Nephron (organoid): ENCODE results near the gene KCNQ1.

Source experiments
- H3K27ac Mint-ChIP-seq, 3 experiments: 2 replicates each; pipeline ENCODE4 v1.8.0; 2020; ENCODE audit warnings: mixed read lengths in 3 of 3, mild to moderate bottlenecking in 2 of 3, moderate library complexity in 1 of 3
- H3K27me3 Mint-ChIP-seq: 2 replicates; pipeline ENCODE4 v1.8.0; 2021; ENCODE audit warnings: low read depth, mild to moderate bottlenecking, moderate library complexity, mixed read lengths
- H3K36me3 Mint-ChIP-seq: 2 replicates; pipeline ENCODE4 v1.8.0; 2020; ENCODE audit warnings: low read depth, mixed read lengths
- H3K4me1 Mint-ChIP-seq: 2 replicates; pipeline ENCODE4 v1.8.0; 2020; ENCODE audit warnings: mixed read lengths
- H3K4me3 Mint-ChIP-seq, 3 experiments: 2 replicates each; pipeline ENCODE4 v1.8.0; 2020; ENCODE audit warnings: mild to moderate bottlenecking in 3 of 3, mixed read lengths in 3 of 3, moderate library complexity in 2 of 3
- H3K9me3 Mint-ChIP-seq: 2 replicates; pipeline ENCODE4 v1.8.0; 2020; ENCODE audit warnings: mixed read lengths
- TF ChIP-seq, protein P1 (sequence below), 3 experiments: fragments of 200-600 bp; sonication (generic); IDR thresholded peaks; one replicate each; pipeline ENCODE4 v1.5.0; 2021; ENCODE audit warnings: antibody characterized with exemption in 3 of 3; ENCODE audit not compliant: unreplicated experiment in 3 of 3

KCNQ1 gene

GRCh38 chr11:2806351-2807024 is 361.7 kb downstream of the KCNQ1 start:
- peak overlapping the region; percentile 70 to 93 (median 80) for H3K27ac Mint-ChIP-seq
- TF ChIP-seq, protein P1, sequence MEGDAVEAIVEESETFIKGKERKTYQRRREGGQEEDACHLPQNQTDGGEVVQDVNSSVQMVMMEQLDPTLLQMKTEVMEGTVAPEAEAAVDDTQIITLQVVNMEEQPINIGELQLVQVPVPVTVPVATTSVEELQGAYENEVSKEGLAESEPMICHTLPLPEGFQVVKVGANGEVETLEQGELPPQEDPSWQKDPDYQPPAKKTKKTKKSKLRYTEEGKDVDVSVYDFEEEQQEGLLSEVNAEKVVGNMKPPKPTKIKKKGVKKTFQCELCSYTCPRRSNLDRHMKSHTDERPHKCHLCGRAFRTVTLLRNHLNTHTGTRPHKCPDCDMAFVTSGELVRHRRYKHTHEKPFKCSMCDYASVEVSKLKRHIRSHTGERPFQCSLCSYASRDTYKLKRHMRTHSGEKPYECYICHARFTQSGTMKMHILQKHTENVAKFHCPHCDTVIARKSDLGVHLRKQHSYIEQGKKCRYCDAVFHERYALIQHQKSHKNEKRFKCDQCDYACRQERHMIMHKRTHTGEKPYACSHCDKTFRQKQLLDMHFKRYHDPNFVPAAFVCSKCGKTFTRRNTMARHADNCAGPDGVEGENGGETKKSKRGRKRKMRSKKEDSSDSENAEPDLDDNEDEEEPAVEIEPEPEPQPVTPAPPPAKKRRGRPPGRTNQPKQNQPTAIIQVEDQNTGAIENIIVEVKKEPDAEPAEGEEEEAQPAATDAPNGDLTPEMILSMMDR (IDR thresholded peaks at IDR 0.05; ENCODE audit: unreplicated experiment in 3 of 3): no peak
- peaks cover 6% of the 10 kb centered on the region for H3K27me3 Mint-ChIP-seq
- H3K36me3 Mint-ChIP-seq: no peaks in the 10 kb centered on the region
- peaks cover 12% of the 10 kb centered on the region for H3K9me3 Mint-ChIP-seq
- H3K4me3 Mint-ChIP-seq: no peak overlapping the region
- peaks cover 54% of the 10 kb centered on the region for H3K4me1 Mint-ChIP-seq

DNA sequence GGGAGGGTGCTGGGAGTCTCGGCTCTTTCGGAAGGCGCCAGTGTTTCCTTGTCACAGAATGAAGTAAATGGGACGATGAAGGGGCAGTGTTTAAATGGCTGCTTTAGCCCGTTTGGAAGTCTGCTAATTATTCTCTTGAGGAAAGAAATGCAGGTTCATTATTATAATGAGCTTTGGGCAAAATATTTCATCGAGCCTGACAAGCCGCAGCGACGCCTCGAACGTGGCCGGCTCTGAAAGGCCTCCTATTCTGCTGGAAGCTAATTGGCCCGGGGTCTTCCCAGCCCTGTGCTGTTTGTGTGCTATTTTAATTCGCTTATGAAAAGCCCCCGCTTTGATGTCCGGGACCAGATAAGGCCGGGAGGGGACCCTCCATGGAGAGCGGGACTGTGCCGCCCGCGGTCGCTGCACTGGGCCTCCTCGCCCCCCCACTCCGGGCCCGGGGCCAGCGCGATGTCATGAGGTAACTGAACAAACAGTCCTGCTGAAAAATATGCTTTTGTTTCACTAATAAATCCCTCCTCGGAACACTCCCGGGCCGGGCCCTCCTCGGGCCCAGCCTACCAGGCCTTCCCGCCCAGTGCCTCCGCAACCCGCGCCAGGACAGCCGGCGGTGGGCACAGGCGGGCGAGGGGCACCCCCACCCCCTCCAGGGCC is 362.3 kb downstream of the KCNQ1 start:
- TF ChIP-seq, protein P1 (IDR thresholded peaks at IDR 0.05; ENCODE audit: unreplicated experiment in 3 of 3): no peak
- peaks cover 12% of the 10 kb centered on the region for H3K9me3 Mint-ChIP-seq
- H3K27me3 Mint-ChIP-seq: peaks cover 10% of the 10 kb centered on the region

GRCh38 chr11:2807801-2808241 is 363.0 kb downstream of the KCNQ1 start:
- Mint-ChIP-seq H3K27me3 (peaks cover 14% of the 10 kb centered on the region), H3K4me1 (peaks cover 64% of the 10 kb centered on the region), H3K9me3 (peaks cover 12% of the 10 kb centered on the region), H3K4me3 (no peak overlapping the region), H3K36me3 (no peaks in the 10 kb centered on the region), H3K27ac (peak overlapping the region; percentile 67 to 93 (median 70))
- TF ChIP-seq, protein P1 (IDR thresholded peaks at IDR 0.05; ENCODE audit: unreplicated experiment in 3 of 3): no peak

More for the DNA sequence above, 362.3 kb downstream of the KCNQ1 start:
- Mint-ChIP-seq H3K4me3 (peak overlapping the region in 1 of 3 experiments; percentile 28), H3K36me3 (no peaks in the 10 kb centered on the region), H3K27ac (peak overlapping the region; percentile 67 to 93 (median 70)), H3K4me1 (peaks cover 57% of the 10 kb centered on the region)

GRCh38 chr11:2808850-2809846 is 364.3 kb downstream of the KCNQ1 start:
- TF ChIP-seq, protein P1 (IDR thresholded peaks at IDR 0.05; ENCODE audit: unreplicated experiment in 3 of 3): no peak
- H3K9me3 Mint-ChIP-seq: peaks cover 15% of the 10 kb centered on the region
- H3K36me3 Mint-ChIP-seq: no peaks in the 10 kb centered on the region
- peak overlapping the region; percentile 86 to 87 (median 87) for H3K27ac Mint-ChIP-seq
- peaks cover 77% of the 10 kb centered on the region for H3K4me1 Mint-ChIP-seq
- H3K27me3 Mint-ChIP-seq: peaks cover 13% of the 10 kb centered on the region
- H3K4me3 Mint-ChIP-seq: peak overlapping the region in 2 of 3 experiments; percentile 4 to 24

DNA sequence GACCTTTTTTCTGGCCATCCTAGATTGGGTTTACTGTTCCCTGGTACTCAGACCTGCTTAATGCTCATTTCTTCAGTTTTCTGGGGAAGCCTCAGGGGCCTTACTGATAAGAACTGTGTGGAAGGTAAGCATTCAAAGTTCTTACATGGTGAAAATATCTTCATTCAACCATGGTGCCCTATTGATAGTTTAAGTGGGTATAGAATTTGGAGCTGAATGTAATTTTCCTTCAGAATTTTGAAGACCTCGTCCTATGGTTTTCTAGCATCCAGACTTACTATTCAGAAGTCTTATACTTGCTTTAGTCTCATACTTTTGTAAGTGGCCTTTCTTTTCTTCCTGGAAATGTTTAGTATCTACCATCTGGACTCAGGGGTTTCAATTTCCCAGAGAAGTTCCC is 365.0 kb downstream of the KCNQ1 start:
- Mint-ChIP-seq H3K4me1 (peaks cover 73% of the 10 kb centered on the region), H3K36me3 (no peaks in the 10 kb centered on the region), H3K27ac (peak overlapping the region; percentile 87 to 99 (median 98)), H3K4me3 (peak overlapping the region in 1 of 3 experiments; percentile 24), H3K9me3 (peaks cover 15% of the 10 kb centered on the region), H3K27me3 (peaks cover 8% of the 10 kb centered on the region)
- TF ChIP-seq, protein P1 (IDR thresholded peaks at IDR 0.05; ENCODE audit: unreplicated experiment in 3 of 3): no peak
